Activated naive CD4-positive, alpha-beta T cell treated with anti-CD3 and anti-CD28 coated beads for 36 hours (primary cell): ENCODE measurements around the gene RPS19BP1. TPM values are rescaled to one million over a fixed set of nuclear protein-coding genes. Genes with fewer than 3 reads are reported as not detected.

ENCODE experiments used
- CTCF ChIA-PET: fragments of 350-600 bp; sonication (Branson Sonifier 250); formaldehyde crosslinking; loops from one replicate; lab custom pipeline; 2021; ENCODE audit warnings: antibody characterized with exemption; lab: Charles Lee
- DNase-seq: peaks from one replicate; pipeline ENCODE4 v3.0.0-alpha.2; 2020
- H3K27ac Mint-ChIP-seq: one replicate; pipeline ENCODE4 v1.8.0; 2021; ENCODE audit warnings: mild to moderate bottlenecking, mixed read lengths
- H3K27me3 Mint-ChIP-seq: one replicate; pipeline ENCODE4 v1.8.0; 2021; ENCODE audit warnings: low read depth, mixed read lengths
- H3K36me3 Mint-ChIP-seq: one replicate; pipeline ENCODE4 v1.8.0; 2021; ENCODE audit warnings: low read depth, mixed read lengths
- H3K4me1 Mint-ChIP-seq: one replicate; pipeline ENCODE4 v1.8.0; 2021; ENCODE audit warnings: low read depth, mixed read lengths
- H3K4me3 Mint-ChIP-seq: one replicate; pipeline ENCODE4 v1.8.0; 2021; ENCODE audit warnings: mild to moderate bottlenecking, moderate library complexity, mixed read lengths
- H3K9me3 Mint-ChIP-seq: one replicate; pipeline ENCODE4 v1.8.0; 2021; ENCODE audit warnings: mixed read lengths
- intact Hi-C: fragments of 100-400 bp; cut with micrococcal nuclease; formaldehyde crosslinking; loops from one replicate; pipeline ENCODE4 v1.15.1; 2023
- total RNA-seq, 2 experiments: library from RNA; stranded (reverse); gene quantifications; one replicate each; pipeline ENCODE4 v1.2.3, GENCODE V29; 2021

RPS19BP1 gene
- total RNA-seq, 2 experiments from 2014 or later: 52.0 to 56.2 TPM

GRCh38 chr22:39481054-39481453 is 51.5 kb downstream of the RPS19BP1 start:
- H3K4me1 Mint-ChIP-seq: no peaks in the 10 kb centered on the region
- H3K27me3 Mint-ChIP-seq: no peaks in the 10 kb centered on the region
- intact Hi-C loops: no loop called here
- H3K36me3 Mint-ChIP-seq: no peaks in the 10 kb centered on the region
- H3K4me3 Mint-ChIP-seq: no peak overlapping the region
- no peak overlapping the region for H3K27ac Mint-ChIP-seq
- CTCF ChIA-PET: no interaction called here
- no peak for DNase-seq
- H3K9me3 Mint-ChIP-seq: no peaks in the 10 kb centered on the region

DNA sequence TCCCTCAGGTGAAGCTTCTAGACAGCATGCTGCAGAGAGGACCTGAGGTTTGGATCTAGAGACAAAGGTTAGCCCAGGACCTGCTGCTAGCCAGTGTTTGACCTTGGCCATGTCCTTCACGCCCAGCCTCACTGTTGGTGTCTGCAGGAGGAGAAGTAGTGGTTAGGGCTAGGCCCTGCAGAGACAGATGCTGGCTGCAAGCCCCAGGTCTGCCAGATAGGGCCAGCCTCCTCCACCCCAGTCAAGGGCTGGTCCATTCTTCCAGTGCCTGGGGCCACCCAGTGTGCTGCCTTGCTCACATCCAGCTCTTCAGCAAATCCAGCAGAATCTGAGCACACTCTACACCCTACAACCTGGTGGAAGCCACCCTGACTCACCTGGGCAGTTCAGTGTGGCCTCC is 52.0 kb downstream of the RPS19BP1 start:
- Mint-ChIP-seq H3K27me3 (no peaks in the 10 kb centered on the region), H3K36me3 (no peaks in the 10 kb centered on the region), H3K4me3 (no peak overlapping the region), H3K9me3 (no peaks in the 10 kb centered on the region), H3K4me1 (no peaks in the 10 kb centered on the region), H3K27ac (no peak overlapping the region)
- intact Hi-C loops: no loop called here
- DNase-seq: no peak
- CTCF ChIA-PET: interaction anchor here (0.6 to 1.2 kb wide), 2 partner anchors 13 to 37 kb away, joined by 3 read pairs; no protein-coding TSS in a partner anchor

- CTCF ChIA-PET: interaction anchor here (1.2 kb wide), 1 partner anchor 15 kb away, joined by 3 read pairs; no protein-coding TSS in a partner anchor
- Mint-ChIP-seq H3K27ac (no peak overlapping the region), H3K27me3 (no peaks in the 10 kb centered on the region), H3K36me3 (no peaks in the 10 kb centered on the region), H3K4me1 (no peaks in the 10 kb centered on the region), H3K4me3 (no peak overlapping the region), H3K9me3 (no peaks in the 10 kb centered on the region)
- intact Hi-C loops: no loop called here
- no peak for DNase-seq
Measured at GRCh38 chr22:39479254-39479653, 53.3 kb downstream of the RPS19BP1 start.

Other genes starting within 250 kb of the RPS19BP1 start
- 1,000 to 10,000 TPM; 3,434 to 3,511 TPM for gene RPL3, start 213.1 kb downstream of the RPS19BP1 start, total RNA-seq
- under 1 TPM; 0.27 to 0.29 TPM for gene SYNGR1, start 182.8 kb downstream of the RPS19BP1 start, total RNA-seq
- 10 to 100 TPM; 15.2 to 17.7 TPM for gene TAB1, start 133.0 kb downstream of the RPS19BP1 start, total RNA-seq
- under 1 TPM; 0.40 to 0.62 TPM for gene MGAT3, start 75.7 kb downstream of the RPS19BP1 start, total RNA-seq
- gene MIEF1, start 30.5 kb downstream of the RPS19BP1 start, total RNA-seq: 10 to 100 TPM; 33.3 to 35.1 TPM
- gene ATF4, start 12.2 kb downstream of the RPS19BP1 start, total RNA-seq: 100 to 1,000 TPM; 589 to 609 TPM
- under 1 TPM; 0.27 to 0.31 TPM for gene CACNA1I, start 38.0 kb upstream of the RPS19BP1 start, total RNA-seq